AG09309 (cell line): ENCODE data around the gene SNX6.

Experiments
- DNase-seq: peaks from one replicate; pipeline ENCODE4 v3.0.0-alpha.2; 2010; ENCODE audit warnings: low read depth
- H3K4me3 ChIP-seq: 2 replicates; pipeline ENCODE4 v1.5.1; 2011; ENCODE audit warnings: mild to moderate bottlenecking, low read depth, low read length, moderate library complexity; ENCODE audit not compliant: control insufficient read depth
- TF ChIP-seq, protein P1 (sequence below): IDR thresholded peaks from 2 replicates; pipeline ENCODE4 v1.5.1; 2011; ENCODE audit warnings: mild to moderate bottlenecking, low read depth, low read length, inconsistent platforms; ENCODE audit not compliant: insufficient read depth, control insufficient read depth; ENCODE audit errors: missing control alignments

Gene SNX6

GRCh38 chr14:34619471-34619870, 10.5 kb downstream of the SNX6 start:
- H3K4me3 ChIP-seq, result no peak overlapping the region
- TF ChIP-seq, protein P1, sequence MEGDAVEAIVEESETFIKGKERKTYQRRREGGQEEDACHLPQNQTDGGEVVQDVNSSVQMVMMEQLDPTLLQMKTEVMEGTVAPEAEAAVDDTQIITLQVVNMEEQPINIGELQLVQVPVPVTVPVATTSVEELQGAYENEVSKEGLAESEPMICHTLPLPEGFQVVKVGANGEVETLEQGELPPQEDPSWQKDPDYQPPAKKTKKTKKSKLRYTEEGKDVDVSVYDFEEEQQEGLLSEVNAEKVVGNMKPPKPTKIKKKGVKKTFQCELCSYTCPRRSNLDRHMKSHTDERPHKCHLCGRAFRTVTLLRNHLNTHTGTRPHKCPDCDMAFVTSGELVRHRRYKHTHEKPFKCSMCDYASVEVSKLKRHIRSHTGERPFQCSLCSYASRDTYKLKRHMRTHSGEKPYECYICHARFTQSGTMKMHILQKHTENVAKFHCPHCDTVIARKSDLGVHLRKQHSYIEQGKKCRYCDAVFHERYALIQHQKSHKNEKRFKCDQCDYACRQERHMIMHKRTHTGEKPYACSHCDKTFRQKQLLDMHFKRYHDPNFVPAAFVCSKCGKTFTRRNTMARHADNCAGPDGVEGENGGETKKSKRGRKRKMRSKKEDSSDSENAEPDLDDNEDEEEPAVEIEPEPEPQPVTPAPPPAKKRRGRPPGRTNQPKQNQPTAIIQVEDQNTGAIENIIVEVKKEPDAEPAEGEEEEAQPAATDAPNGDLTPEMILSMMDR, result no peak
- no peak for DNase-seq

GRCh38 chr14:34616360-34616759, 13.6 kb downstream of the SNX6 start:
- H3K4me3 ChIP-seq, result no peak overlapping the region
- TF ChIP-seq, protein P1, result no peak
- no peak for DNase-seq

- no peak for DNase-seq
- H3K4me3 ChIP-seq, result no peak overlapping the region
- TF ChIP-seq, protein P1, result no peak
Observed at GRCh38 chr14:34615507-34615906, 14.4 kb downstream of the SNX6 start.

DNA sequence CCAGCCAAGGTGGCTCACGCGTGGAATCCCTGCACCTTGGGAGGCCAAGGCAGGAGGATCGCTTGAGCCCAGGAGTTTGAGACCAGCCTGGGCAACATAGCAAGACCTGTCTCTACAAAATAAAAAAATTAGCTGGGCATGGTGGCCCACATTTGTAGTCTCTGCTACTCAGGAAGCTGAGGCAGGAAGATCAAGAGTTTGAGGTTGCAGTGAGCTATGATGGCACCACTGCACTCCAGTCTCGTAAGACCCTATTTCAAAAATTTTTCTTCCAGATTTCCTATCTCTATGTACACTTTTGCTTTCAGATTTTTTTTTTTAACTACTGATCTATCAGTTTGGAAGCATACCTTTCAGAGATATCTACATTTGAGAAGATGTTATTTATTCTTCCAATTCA, 15.3 kb downstream of the SNX6 start:
- TF ChIP-seq, protein P1, result no peak
- DNase-seq, result no peak
- H3K4me3 ChIP-seq, result no peak overlapping the region

DNA sequence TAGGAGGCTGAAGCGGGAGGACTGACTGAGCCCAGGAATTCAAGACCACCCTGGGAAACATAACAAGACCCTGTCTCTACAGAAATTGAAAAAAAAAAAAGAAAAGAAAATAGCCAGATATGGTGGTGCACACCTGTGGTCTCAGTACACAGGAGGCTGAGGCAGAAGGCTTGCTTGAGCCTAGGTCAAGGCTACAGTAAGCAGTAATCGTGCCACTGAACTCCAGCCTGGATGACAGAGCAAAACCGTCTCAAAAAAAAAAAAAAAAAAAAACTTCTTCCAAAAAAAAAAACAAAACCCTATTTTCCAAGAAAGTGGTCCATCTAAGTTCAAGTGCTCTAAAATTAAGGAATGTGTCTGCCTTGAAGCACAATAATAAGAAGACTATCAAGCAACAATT, 19.8 kb downstream of the SNX6 start:
- no peak overlapping the region for H3K4me3 ChIP-seq
- TF ChIP-seq, protein P1, result no peak
- DNase-seq, result no peak

DNA sequence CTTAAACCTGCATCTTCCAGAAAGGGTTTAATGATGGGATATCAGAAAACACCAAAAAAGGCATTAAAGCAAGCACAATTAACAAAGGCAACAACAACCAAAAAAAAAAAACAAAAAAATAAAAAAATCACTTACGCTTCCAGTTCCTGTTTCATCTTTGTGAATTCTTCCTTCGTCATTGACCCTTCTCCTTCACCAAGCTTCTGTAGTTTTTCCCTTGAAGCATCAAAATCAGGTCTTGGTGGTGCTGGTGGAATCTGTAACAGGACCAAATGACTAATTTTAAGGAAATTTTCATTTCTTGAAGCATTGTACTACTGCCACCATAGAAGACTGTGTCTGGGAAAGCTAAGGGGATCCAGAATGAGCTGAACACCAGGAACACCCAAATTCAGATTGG, 24.5 kb downstream of the SNX6 start:
- H3K4me3 ChIP-seq, result no peak overlapping the region
- no peak for DNase-seq
- TF ChIP-seq, protein P1, result no peak

- H3K4me3 ChIP-seq, result no peak overlapping the region
- DNase-seq, result no peak
- TF ChIP-seq, protein P1, result no peak
Observed at GRCh38 chr14:34604995-34605394, 25.0 kb downstream of the SNX6 start.
